DMS153 treated with DMSO at 0.1 percent for 48 hours (cell line): ENCODE measurements around the gene EEIG1.

ENCODE experiments used
- DNase-seq: peaks from one replicate; lab custom pipeline; 2025; ENCODE audit not compliant: unreplicated experiment; lab: John Stamatoyannopoulos, UW

The EEIG1 gene

DNA sequence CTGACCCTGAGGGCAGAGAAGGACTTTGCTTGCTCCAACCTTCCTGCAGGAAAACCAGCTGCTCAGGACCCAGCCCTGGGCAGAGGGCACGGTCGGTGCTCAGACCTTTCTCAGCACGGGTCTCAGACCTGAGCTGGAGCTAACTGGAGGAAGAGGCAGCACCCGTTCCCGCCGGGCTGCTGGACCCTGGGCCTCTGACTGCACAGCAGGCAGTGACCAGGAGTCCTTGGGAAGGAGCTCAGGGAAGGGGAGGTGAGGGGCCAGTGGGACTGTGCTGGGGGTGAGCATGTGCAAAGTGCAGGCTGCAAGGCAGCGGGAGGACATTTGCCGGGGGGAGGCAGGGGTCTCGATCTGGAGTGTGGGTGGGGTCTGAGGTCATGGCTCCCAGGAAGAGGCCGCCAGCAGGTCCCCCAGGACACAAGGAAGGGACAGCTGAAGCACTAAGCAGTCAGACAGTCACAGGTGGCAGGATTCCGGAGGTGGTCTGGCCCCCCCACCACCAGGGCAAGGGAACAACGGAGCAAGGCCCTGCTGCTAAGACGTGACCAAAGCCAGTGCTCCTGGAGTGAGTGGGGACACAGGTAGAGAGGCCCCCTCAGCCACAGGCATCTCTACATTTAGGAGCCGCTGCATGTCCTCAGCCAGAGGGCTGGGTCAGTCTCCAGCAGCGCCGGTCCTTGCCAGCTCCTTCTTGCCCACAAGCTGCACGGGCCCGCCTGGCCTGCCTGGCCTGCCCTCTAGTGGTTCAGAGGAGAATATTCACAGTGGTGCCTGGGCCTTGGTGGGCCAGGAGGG, 38.4 kb downstream of the EEIG1 start:
- no peak for DNase-seq

- DNase-seq, result no peak
These were observed 38.9 kb downstream of the EEIG1 start for GRCh38 chr9:127941961-127942215.

DNA sequence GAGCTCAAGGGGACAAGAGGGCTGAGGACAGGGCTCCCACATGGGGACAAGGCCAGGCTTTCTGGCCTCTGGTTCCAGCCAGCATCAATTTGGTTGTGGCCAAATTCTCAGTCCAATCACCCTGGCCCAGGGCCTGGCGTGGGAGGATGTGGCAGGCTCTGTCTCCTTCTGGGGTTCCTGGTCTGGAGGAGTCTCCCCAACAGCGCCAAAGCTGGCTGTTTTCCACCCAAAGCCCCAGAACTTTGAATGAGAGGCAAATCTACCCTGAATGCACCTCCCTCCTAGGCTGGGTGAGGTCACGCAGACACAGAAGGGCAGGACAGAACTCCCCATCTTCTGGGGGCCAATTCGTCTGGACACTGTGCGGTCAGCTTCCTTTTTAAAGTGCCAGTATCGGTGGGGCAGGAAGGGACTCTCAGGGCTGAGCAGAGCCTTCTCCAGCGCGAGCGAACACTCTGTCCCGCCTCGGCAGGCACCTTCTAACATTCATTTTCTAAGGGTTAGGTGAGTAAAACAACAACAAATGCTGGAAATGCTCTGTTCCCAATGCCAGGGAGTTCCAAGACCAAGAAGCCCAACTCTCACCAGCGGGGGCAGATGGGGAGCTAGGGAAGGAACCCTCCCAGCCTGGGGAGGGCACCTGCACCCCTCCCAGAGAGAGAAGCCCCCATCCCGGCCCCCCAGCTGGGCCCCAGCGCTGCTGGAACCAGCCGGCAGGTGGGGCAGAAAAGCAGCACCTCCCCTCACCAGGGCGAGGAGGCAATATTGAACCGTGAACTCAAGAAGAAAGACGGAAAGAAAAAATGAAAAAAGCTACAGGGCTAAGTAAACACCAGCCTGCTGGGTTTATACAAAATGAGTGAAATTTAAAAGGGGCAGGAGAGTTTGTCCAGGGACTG, 39.5 kb downstream of the EEIG1 start:
- DNase-seq, result no peak

DNA sequence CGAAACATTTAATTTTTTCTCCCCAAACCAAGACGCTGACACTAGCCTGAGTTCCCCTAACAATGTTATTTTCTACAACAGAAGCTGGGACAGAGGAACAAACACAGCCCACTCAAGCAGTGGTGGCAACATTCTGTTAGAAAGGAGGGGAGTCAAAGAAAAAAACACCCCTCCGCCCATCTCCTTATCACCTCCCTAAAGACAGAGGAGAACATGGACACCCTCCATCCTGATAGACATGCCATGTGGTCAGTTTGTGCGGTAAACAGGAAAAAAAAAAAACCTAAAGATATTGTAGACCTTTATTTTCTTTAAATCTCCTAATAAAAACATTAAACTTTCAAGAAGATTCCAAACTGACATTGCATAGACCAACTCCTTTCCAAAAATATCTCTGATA, 40.2 kb downstream of the EEIG1 start:
- no peak for DNase-seq

DNA sequence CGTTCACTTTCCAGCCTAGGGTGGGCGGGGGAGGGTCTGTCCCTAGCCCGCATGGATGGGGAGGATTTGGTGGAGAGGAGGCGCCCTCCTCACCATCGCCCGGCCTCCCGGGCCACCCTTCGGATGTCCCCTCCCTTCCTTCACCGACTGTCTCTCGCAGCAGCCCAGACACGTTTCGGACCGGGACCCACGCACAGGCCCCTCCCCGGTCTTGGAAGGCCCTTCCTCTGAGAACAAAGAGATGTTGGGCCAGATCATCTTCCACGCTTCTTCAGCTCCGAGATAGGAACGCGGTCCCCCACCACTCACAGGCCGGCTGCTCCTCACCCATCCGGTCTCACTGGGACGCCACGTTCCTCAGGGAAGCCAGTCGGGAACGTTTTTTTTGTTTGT, 42.5 kb downstream of the EEIG1 start:
- DNase-seq, result no peak

DNA sequence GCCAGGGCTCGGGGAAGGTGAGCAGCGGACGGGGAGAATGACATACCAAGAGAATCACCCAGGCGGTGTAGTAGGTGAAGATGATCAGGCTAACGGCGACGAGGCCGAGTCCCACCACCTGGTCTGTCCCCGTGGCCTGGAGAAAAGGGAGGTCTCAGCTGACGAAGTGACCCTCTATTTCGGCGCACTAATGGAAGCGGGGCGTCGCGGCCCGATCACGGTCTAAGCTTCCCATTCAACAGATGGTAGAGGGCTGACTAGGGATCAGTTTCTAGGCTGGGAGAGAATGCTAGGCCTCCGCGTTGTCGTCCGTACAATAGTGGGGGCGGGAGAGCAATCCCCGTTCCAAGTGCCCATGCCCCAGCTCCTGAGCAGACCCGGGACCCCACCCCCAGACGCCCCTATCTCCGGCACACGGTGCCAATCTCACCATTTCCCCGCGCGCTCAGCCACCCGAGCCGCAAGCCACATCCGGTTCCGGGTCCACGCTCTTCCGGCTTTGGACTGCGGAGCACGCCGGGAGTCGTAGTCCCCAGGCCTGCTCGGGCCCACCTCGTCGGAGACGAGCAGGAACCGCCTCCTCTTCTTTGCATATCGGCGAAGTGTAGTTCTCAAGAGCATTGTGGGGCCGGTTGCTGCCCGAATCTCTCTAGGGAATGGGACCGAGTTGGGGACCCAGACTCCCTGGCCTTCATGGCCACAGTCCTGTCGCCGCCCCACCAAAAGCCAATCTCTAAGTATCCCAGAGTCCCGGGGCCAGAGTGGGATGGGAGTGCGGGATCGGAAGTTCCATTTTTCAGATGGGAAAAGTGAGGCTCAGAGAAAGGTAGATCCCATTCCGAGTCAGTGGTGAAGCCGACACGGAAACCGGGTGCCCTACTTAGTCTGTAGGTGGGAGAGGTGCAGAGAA, 43.1 kb downstream of the EEIG1 start, which contains the start of gene DPM2:
TSS of gene DPM2 (minus strand) at position 467 of the 910 bp plus-strand sequence. CDS start at position 433, 34 bp downstream.
- peak; percentile 74 for DNase-seq

DNA sequence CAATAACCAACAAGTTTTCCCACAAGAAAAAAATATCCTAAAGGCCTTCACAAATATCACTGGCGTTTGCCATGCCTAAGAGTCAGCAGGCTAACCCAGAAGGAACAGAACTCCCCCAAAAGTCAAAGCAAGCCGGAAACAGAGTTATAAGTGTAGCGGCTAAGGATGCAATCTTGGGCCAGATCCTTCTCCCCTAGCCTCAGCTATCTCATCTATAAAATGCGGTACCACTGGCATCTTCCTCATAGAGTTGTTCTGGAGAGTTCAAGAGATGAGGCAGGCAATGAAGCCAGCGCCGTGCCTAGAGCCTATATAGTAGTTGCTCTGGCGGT, 43.8 kb downstream of the EEIG1 start:
- DNase-seq, result no peak

DNA sequence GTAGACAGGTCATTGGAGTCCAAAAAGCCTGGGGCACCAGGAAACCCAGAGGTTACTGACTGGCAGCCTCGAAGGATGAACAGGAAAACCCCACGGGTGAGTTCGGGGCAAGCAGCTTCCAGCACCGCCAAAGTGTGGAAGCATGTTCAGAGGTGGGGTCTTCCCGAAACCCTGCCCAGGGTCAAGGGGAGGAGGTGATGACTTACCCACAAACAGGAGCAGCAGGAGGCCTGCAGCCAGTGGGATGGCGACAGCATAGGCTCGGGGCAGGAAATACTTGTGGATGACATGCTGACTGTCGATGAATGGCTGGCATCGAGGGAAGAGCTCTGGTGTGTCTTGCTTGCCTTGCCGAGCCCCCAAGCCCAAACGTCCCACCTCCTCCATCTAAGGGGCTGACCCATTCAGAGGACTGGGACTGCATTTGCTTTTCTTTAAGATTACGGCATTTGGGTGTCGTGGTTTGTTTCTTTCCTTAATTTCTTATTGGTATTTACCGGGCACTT, 44.4 kb downstream of the EEIG1 start:
- DNase-seq, result no peak

DNA sequence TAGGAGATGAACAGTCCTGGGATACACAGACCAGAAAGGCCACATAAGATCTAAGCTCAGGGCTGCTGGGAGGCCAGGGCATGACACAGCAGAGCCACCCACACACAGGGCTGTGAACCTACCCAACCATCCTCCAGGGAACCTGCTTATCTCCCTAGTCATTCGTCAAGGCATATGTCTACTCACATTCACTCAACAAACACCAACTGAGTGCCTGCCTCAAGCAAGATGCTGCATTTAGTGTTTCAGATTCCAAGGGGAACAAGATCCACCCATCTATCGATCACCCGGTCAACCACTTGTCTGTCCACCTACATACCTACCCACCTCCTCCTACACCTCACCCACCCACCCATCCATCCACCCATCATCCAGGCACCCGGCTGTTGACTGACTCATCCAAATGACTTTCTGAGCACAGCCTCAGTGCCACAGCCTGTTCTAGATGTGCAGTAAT, 45.0 kb downstream of the EEIG1 start:
- no peak for DNase-seq

- no peak for DNase-seq
These were observed 45.8 kb downstream of the EEIG1 start for GRCh38 chr9:127934986-127935385.

GRCh38 chr9:127934248-127934647, 46.5 kb downstream of the EEIG1 start:
- no peak for DNase-seq

DNA sequence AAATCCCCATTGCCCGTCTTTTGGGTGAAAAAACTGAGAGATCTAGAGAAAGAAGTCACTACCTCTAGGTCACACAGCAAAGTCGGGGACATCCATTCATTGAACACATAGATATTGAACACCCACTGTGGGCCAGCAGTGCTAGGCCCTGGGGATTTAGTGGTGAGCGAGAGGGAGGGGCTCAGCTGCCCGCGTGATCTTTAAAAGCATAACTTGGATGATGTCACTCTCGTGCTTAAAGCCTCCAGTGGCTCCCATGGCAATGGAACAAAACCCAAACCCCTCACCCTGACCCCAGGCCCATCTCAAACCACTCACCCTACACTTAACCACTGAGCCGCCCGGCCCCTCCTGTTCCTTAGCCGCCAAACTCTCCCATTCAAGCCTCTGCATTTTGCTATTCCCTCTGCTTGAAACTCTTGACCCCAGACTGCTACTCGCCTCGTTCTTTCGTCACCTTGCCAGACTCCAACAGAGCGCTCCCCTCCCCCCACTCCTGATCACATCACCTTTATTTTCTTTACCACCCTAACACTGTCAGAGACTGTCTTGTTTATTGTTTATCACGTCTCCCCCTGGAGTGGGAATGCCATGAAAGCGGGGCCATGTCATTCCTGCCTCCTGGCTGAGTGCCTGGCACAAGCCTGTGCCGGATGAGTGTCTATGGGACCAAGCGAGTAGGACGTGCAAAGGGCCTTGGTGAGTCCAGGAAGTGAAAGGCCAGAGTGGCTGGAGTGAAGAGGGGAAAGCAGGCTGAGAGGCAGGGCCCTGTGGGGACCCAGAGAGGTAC, 49.5 kb downstream of the EEIG1 start:
- DNase-seq, result peak; percentile 48
